Hepatocyte (in vitro differentiated cells): ENCODE measurements around the gene NEK8. TPM values are rescaled to one million over a fixed set of nuclear protein-coding genes. Genes with fewer than 3 reads are reported as not detected.

Experiments used
- DNase-seq: peaks from one replicate; pipeline ENCODE4 v3.0.0-alpha.2; 2016; ENCODE audit warnings: low spot score
- H2AFZ ChIP-seq: fragments of 200-600 bp; sonication (generic); 2 replicates; pipeline ENCODE4 v1.6.0; 2016; ENCODE audit warnings: antibody characterized with exemption, mild to moderate bottlenecking
- H3K27ac ChIP-seq: fragments of 200-600 bp; sonication (generic); 2 replicates; pipeline ENCODE4 v1.5.1; 2016; ENCODE audit warnings: mild to moderate bottlenecking
- H3K27me3 ChIP-seq: fragments of 200-600 bp; sonication (generic); 2 replicates; pipeline ENCODE4 v1.6.1; 2016
- H3K36me3 ChIP-seq: fragments of 200-600 bp; sonication (generic); replicated peaks from 2 replicates; pipeline ENCODE4 v1.5.1; 2016; ENCODE audit warnings: low read depth; ENCODE audit not compliant: insufficient read depth
- H3K4me1 ChIP-seq: fragments of 200-600 bp; sonication (generic); 2 replicates; pipeline ENCODE4 v1.5.1; 2016; ENCODE audit warnings: mild to moderate bottlenecking, moderate library complexity; ENCODE audit not compliant: insufficient read depth
- H3K4me2 ChIP-seq: fragments of 200-600 bp; sonication (generic); 2 replicates; pipeline ENCODE4 v1.6.0; 2016
- H3K4me3 ChIP-seq: fragments of 200-600 bp; sonication (generic); 2 replicates; pipeline ENCODE4 v1.5.1; 2016; ENCODE audit warnings: mild to moderate bottlenecking
- H3K79me2 ChIP-seq: fragments of 200-600 bp; sonication (generic); 2 replicates; pipeline ENCODE4 v1.6.0; 2017; ENCODE audit warnings: mild to moderate bottlenecking
- H3K9me2 ChIP-seq: fragments of 200-600 bp; sonication (generic); replicated peaks from 2 replicates; pipeline ENCODE4 v1.6.0; 2017; ENCODE audit warnings: mild to moderate bottlenecking; ENCODE audit not compliant: insufficient read depth
- H3K9me3 ChIP-seq: fragments of 200-600 bp; sonication (generic); 2 replicates; pipeline ENCODE4 v1.5.1; 2016; ENCODE audit warnings: low read depth, mild to moderate bottlenecking
- H4K20me1 ChIP-seq: fragments of 200-600 bp; sonication (generic); 2 replicates; pipeline ENCODE4 v1.6.0; 2016; ENCODE audit warnings: mild to moderate bottlenecking; ENCODE audit not compliant: insufficient read depth, poor library complexity, severe bottlenecking
- EZH2 ChIP-seq: fragments of 200-600 bp; sonication (generic); IDR thresholded peaks from 2 replicates; pipeline ENCODE4 v1.6.1; 2016; ENCODE audit warnings: antibody characterized with exemption, mild to moderate bottlenecking, borderline replicate concordance
- EZH2phosphoT487 ChIP-seq: fragments of 200-600 bp; sonication (generic); IDR thresholded peaks from one replicate; pipeline ENCODE4 v1.6.1; 2018; ENCODE audit warnings: antibody characterized with exemption, mild to moderate bottlenecking, low read depth, moderate library complexity; ENCODE audit not compliant: unreplicated experiment, severe bottlenecking
- WGBS: methylation state at CpG from one replicate; pipeline ENCODE4 v1.1.6; 2016; ENCODE audit warnings: low lambda C conversion rate; ENCODE audit errors: missing lambda C conversion rate; 5-methylcytosine and 5-hydroxymethylcytosine counted together
- polyA plus RNA-seq: library from polyadenylated mRNA; unstranded; fragments of >200 nt; fragmentation: Nextera tagmentation; extraction: Ambion mirVana; gene quantifications from 2 replicates; pipeline ENCODE4 v1.2.1, GENCODE V29; 2016
- total RNA-seq: library from RNA; depleted of rRNA; stranded (reverse); fragments of >200 nt; gene quantifications from 2 replicates; pipeline ENCODE4 v1.2.3, GENCODE V29; 2014
- TF ChIP-seq, protein P1 (sequence below): fragments of 200-600 bp; sonication (generic); IDR thresholded peaks from 2 replicates; pipeline ENCODE4 v1.5.1; 2016; ENCODE audit warnings: antibody characterized with exemption, mild to moderate bottlenecking; ENCODE audit not compliant: poor library complexity

The NEK8 gene
- total and polyA plus RNA-seq, 2 experiments from 2014 or later: 5.5 to 8.1 TPM

DNA sequence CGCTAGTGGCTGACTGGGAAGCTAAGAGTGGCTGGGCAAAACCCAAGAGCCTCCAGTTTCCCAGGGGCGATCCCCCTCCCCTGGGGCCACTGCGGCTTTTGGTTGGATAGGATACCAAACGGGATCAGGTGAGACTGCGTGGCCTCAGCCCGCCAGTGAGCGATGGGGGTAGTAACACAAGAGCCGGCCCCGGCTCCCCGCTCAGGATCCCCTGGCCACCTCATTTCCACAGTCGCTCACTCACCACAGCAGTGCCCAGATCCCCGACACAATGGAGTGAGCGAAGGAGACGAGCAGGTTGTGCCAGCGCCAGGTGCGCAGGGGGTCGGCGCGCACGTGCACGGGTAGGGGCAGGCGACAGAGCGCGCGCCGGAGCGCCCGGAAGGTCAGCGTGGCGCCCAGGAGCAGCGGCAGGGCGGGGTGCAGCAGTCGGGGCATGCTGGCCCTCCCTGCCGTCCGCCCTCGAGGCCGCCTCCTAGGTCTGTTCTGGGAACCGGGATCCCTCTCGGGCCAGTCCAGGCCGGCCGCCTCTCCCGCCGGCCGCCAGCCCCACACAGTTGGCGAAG, 2.8 kb upstream of the NEK8 start:
- Histone ChIP-seq H3K4me1 (peaks cover 32% of the 10 kb centered on the region), H3K9me3 (no peaks in the 10 kb centered on the region), H2AFZ (peak overlapping the region; percentile 1), H3K36me3 (no peaks in the 10 kb centered on the region), H4K20me1 (peaks cover 28% of the 10 kb centered on the region), H3K4me2 (peak overlapping the region; percentile 100), H3K4me3 (peak overlapping the region; percentile 54), H3K27me3 (no peaks in the 10 kb centered on the region), H3K79me2 (peaks cover 24% of the 10 kb centered on the region), H3K9me2 (no peaks in the 10 kb centered on the region), H3K27ac (peak overlapping the region; percentile 94)
- peak; percentile 72 for DNase-seq
- TF ChIP-seq EZH2phosphoT487 (no peak), EZH2 (no peak)
- TF ChIP-seq, protein P1, sequence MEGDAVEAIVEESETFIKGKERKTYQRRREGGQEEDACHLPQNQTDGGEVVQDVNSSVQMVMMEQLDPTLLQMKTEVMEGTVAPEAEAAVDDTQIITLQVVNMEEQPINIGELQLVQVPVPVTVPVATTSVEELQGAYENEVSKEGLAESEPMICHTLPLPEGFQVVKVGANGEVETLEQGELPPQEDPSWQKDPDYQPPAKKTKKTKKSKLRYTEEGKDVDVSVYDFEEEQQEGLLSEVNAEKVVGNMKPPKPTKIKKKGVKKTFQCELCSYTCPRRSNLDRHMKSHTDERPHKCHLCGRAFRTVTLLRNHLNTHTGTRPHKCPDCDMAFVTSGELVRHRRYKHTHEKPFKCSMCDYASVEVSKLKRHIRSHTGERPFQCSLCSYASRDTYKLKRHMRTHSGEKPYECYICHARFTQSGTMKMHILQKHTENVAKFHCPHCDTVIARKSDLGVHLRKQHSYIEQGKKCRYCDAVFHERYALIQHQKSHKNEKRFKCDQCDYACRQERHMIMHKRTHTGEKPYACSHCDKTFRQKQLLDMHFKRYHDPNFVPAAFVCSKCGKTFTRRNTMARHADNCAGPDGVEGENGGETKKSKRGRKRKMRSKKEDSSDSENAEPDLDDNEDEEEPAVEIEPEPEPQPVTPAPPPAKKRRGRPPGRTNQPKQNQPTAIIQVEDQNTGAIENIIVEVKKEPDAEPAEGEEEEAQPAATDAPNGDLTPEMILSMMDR: no peak
- WGBS: 3% methylated on average over 32 of the region's 45 CpGs

DNA sequence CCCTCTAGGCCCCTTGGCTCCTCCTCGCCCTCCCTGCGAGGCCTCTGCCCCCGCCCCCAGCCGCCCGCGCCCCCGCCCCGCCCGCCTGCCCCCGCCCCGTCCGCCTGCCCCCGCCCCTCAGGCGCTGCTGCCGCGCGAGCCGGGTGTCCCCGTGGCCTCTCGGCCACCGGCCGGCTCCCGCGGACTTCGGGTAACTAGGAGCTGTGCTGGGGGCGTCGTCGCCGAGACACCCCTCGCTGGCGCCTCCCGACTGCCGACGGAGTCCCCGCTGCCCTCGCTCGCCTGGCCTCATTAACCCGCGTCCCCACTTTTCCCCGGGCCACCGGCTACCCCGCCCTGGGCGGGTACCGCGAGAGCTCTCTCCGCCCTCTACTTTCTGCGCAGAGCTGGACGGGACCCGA, 2.4 kb upstream of the NEK8 start, which contains the start of gene TLCD1:
Gene TLCD1 (minus strand): TSS at position 8 of the 401 bp plus-strand sequence. CDS start 136 bp downstream, outside the sequence.
- H3K79me2 ChIP-seq: peaks cover 19% of the 10 kb centered on the region
- H2AFZ ChIP-seq: peak within 1 kb of the TSS; percentile 61

DNA sequence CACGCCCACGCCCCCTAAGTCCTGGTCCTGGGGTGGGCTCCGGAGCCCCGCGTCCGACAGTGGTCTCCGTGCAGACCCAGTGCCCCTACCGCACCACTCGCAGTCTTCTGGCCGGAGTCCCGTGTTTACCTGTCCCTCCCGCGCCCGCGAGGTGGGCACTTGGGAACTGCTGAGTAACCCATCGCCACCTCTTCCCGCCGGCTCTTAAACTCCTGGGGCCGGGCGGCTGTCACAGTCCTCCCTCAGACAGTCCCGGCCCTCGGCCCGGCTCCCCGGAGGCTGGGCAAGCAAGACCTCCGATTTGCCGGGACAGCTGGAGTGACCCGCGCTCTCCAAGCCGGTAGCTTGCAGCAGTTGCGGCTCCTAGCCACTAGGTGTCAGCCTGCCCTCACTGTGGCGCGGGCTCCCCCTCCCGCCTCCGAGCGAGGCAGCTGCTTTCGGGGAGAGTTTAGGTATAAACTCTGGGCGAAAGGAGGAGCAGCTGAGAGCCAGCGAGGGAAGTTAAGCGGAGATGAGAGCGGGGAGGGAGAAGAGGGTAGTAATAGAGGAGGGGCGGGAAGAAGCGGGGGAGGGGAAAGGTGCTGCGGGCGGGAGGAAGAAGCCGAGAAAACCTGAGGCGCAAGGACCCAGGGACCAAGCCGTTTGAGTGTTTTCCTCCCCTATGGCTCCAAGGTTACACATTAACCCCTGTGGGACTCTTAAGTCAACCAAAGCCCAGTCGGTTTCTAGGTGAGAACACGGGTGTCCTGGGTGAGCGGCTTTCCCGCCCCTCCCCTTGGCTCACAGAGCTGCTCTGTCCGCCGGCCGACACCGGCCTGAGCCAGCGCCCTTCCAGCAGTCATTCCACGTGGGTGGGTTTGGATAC, 1.7 kb upstream of the NEK8 start:
- H3K79me2 ChIP-seq: peaks cover 13% of the 10 kb centered on the region
- no peak for TF ChIP-seq EZH2phosphoT487
- TF ChIP-seq, protein P1: peak; percentile 99
- no peak for TF ChIP-seq EZH2
- peak overlapping the region; percentile 100 for H3K4me2 ChIP-seq
- under 1% methylated on average over 49 of the region's 57 CpGs for WGBS
- H3K4me3 ChIP-seq: peak overlapping the region; percentile 69
- peaks cover 21% of the 10 kb centered on the region for H3K4me1 ChIP-seq
- H2AFZ ChIP-seq: peak overlapping the region; percentile 61
- DNase-seq: peak; percentile 96
- peaks cover 16% of the 10 kb centered on the region for H4K20me1 ChIP-seq
- H3K9me3 ChIP-seq: no peaks in the 10 kb centered on the region
- H3K36me3 ChIP-seq: no peaks in the 10 kb centered on the region
- H3K9me2 ChIP-seq: no peaks in the 10 kb centered on the region
- no peaks in the 10 kb centered on the region for H3K27me3 ChIP-seq
- H3K27ac ChIP-seq: peak overlapping the region; percentile 94

More for the DNA sequence above, 2.4 kb upstream of the NEK8 start, which contains the start of gene TLCD1:
- Histone ChIP-seq H3K27me3 (no peaks in the 10 kb centered on the region), H3K4me3 (peak within 1 kb of the TSS; percentile 69), H3K9me3 (no peaks in the 10 kb centered on the region), H3K9me2 (no peaks in the 10 kb centered on the region), H3K27ac (peak within 1 kb of the TSS; percentile 94), H3K4me1 (peaks cover 27% of the 10 kb centered on the region), H3K4me2 (peak within 1 kb of the TSS; percentile 100), H4K20me1 (peaks cover 23% of the 10 kb centered on the region), H3K36me3 (no peaks in the 10 kb centered on the region)
- 0% methylated on average over 4 of the region's 49 CpGs for WGBS
- TF ChIP-seq EZH2 (no peak), EZH2phosphoT487 (no peak)
- TF ChIP-seq, protein P1: no peak
- DNase-seq: peak; percentile 92
